ENCODE measurements around the gene BRD4. TPM values are rescaled to one million over a fixed set of nuclear protein-coding genes. Genes with fewer than 3 reads are reported as not detected.
A peak's percentile ranks its signal among the peaks of the same experiment; 100 is the strongest.

Gene BRD4
- polyA plus RNA-seq, 1 donor (not counting 4 experiments of a cell fraction or from before 2014, with no cell fraction given) = 5.5 TPM

GRCh38 chr19:15323496-15324235, 8.7 kb downstream of the BRD4 start:
- Histone ChIP-seq H3K4me2 (ENCODE audit: control insufficient read depth, extremely low read depth, insufficient read depth, low read depth, low read length) (peak overlapping the region; percentile 33), H3K4me1 (ENCODE audit: control insufficient read depth, extremely low read depth, insufficient read depth, low read length) (peaks cover 52% of the 10 kb centered on the region), H3K9ac (ENCODE audit: control insufficient read depth, extremely low read depth, insufficient read depth, low read length) (peak overlapping the region; percentile 29), H3K27me3 (ENCODE audit: control insufficient read depth, extremely low read depth, insufficient read depth, low read length) (no peaks in the 10 kb centered on the region), H3K9me1 (ENCODE audit: control insufficient read depth, extremely low read depth, insufficient read depth, low read length) (peaks cover 12% of the 10 kb centered on the region), H3K9me3 (ENCODE audit: control insufficient read depth, low read depth, low read length) (no peaks in the 10 kb centered on the region), H3K36me3 (ENCODE audit: control insufficient read depth in 2 of 2, extremely low read depth in 1 of 2, insufficient read depth in 2 of 2, low read length in 2 of 2) (no peaks in the 10 kb centered on the region), H3K4me3 (ENCODE audit: control insufficient read depth in 2 of 3, extremely low read depth in 1 of 3, insufficient read depth in 2 of 3, low read depth in 1 of 3, low read length in 3 of 3) (no peak overlapping the region), H3K27ac (ENCODE audit: control insufficient read depth, insufficient read depth, low read length) (peak overlapping the region; percentile 70), H2AFZ (ENCODE audit: control insufficient read depth, low read length) (no peak overlapping the region), H3K79me2 (ENCODE audit: control insufficient read depth, insufficient read depth, low read length) (peaks cover 97% of the 10 kb centered on the region), H4K20me1 (ENCODE audit: control insufficient read depth, extremely low read depth, insufficient read depth, low read length) (peaks cover 78% of the 10 kb centered on the region)
- DNase-seq (ENCODE audit: low read depth, low spot score) = no peak
- FAIRE-seq = peak; percentile 51
- TF ChIP-seq EZH2 (IDR thresholded peaks at IDR 0.05; ENCODE audit: low read length) (no peak), CTCF (optimal IDR thresholded peaks at IDR 0.05 in 1 of 3, IDR thresholded peaks at IDR 0.05 in 1 of 3, conservative IDR thresholded peaks at IDR 0.05 in 1 of 3; ENCODE audit: extremely low read depth in 1 of 3, insufficient read depth in 2 of 3, low read length in 3 of 3) (no peak)
- dilution Hi-C loops (cut with MboI; ENCODE audit: extremely low pct_ligation_motif_present, low sequenced_read_pairs) = no loop called here

DNA sequence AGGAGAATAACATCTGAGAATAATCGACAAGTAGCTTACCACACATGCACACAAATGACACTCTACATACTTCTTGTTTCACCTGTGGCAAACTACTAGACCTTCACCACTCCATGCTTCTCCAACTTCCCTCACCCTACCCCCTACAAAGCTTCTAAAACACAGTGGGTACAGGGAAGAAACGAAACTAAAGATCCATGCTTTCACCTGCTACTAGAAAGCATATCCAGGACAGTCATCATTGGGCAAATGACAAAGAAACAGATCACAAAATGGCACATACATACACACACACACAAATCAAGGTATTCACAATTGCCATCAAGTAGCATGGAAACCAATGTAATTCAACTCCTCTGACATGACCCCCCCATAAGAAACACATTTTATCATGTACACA, 10.6 kb downstream of the BRD4 start:
- no peaks in the 10 kb centered on the region for H3K27me3 ChIP-seq (ENCODE audit: control insufficient read depth, extremely low read depth, insufficient read depth, low read length)
- no peak overlapping the region for H3K9ac ChIP-seq (ENCODE audit: control insufficient read depth, extremely low read depth, insufficient read depth, low read length)
- no peak for TF ChIP-seq CTCF (optimal IDR thresholded peaks at IDR 0.05 in 1 of 3, IDR thresholded peaks at IDR 0.05 in 1 of 3, conservative IDR thresholded peaks at IDR 0.05 in 1 of 3; ENCODE audit: extremely low read depth in 1 of 3, insufficient read depth in 2 of 3, low read length in 3 of 3)
- no peak for TF ChIP-seq EZH2 (IDR thresholded peaks at IDR 0.05; ENCODE audit: low read length)
- no peak overlapping the region for H3K27ac ChIP-seq (ENCODE audit: control insufficient read depth, insufficient read depth, low read length)
- peaks cover 42% of the 10 kb centered on the region for H3K4me1 ChIP-seq (ENCODE audit: control insufficient read depth, extremely low read depth, insufficient read depth, low read length)
- H3K9me3 ChIP-seq (ENCODE audit: control insufficient read depth, low read depth, low read length) = no peaks in the 10 kb centered on the region
- no peak overlapping the region for H3K4me3 ChIP-seq (ENCODE audit: control insufficient read depth in 2 of 3, extremely low read depth in 1 of 3, insufficient read depth in 2 of 3, low read depth in 1 of 3, low read length in 3 of 3)
- no peak overlapping the region for H2AFZ ChIP-seq (ENCODE audit: control insufficient read depth, low read length)
- peaks cover 80% of the 10 kb centered on the region for H4K20me1 ChIP-seq (ENCODE audit: control insufficient read depth, extremely low read depth, insufficient read depth, low read length)
- no peak overlapping the region for H3K4me2 ChIP-seq (ENCODE audit: control insufficient read depth, extremely low read depth, insufficient read depth, low read depth, low read length)
- dilution Hi-C loops (cut with MboI; ENCODE audit: extremely low pct_ligation_motif_present, low sequenced_read_pairs) = no loop called here
- DNase-seq (ENCODE audit: low read depth, low spot score) (no peak), FAIRE-seq (no peak)
- H3K9me1 ChIP-seq (ENCODE audit: control insufficient read depth, extremely low read depth, insufficient read depth, low read length) = peaks cover 19% of the 10 kb centered on the region
- H3K79me2 ChIP-seq (ENCODE audit: control insufficient read depth, insufficient read depth, low read length) = peaks cover 97% of the 10 kb centered on the region
- H3K36me3 ChIP-seq (ENCODE audit: control insufficient read depth in 2 of 2, extremely low read depth in 1 of 2, insufficient read depth in 2 of 2, low read length in 2 of 2) = peaks cover 0 to 5% of the 10 kb centered on the region in 2 experiments
